Endodermal cell (in vitro differentiated cells): Measurements from ENCODE around the gene MRAP. TPM values are rescaled to one million over a fixed set of nuclear protein-coding genes. Genes with fewer than 3 reads are reported as not detected.

ENCODE experiments used
- DNase-seq: peaks from one replicate; pipeline ENCODE4 v3.0.0-alpha.2; 2017
- H3K27ac ChIP-seq: 2 replicates; pipeline ENCODE4 v1.5.1; 2013; ENCODE audit warnings: mild to moderate bottlenecking, low read depth, low read length, moderate library complexity
- H3K27me3 ChIP-seq: 2 replicates; pipeline ENCODE4 v1.6.1; 2013; ENCODE audit warnings: mild to moderate bottlenecking, low read length, moderate library complexity; ENCODE audit not compliant: insufficient read depth, control insufficient read depth, poor library complexity, severe bottlenecking
- H3K36me3 ChIP-seq: 2 replicates; pipeline ENCODE4 v1.7.0; 2013; ENCODE audit warnings: mild to moderate bottlenecking, low read length, moderate library complexity; ENCODE audit not compliant: control insufficient read depth, insufficient read depth
- H3K4me1 ChIP-seq: one replicate; pipeline ENCODE4 v1.7.0; 2013; ENCODE audit warnings: low read length; ENCODE audit not compliant: control insufficient read depth, insufficient read depth
- H3K4me3 ChIP-seq: 2 replicates; pipeline ENCODE4 v1.5.1; 2013; ENCODE audit warnings: mild to moderate bottlenecking, low read length, moderate library complexity
- H3K9ac ChIP-seq: 2 replicates; pipeline ENCODE4 v1.6.1; 2013; ENCODE audit warnings: mild to moderate bottlenecking, low read length, moderate library complexity; ENCODE audit not compliant: poor library complexity, severe bottlenecking; ENCODE audit errors: extremely low read depth
- H3K9me3 ChIP-seq: 2 replicates; pipeline ENCODE4 v1.6.1; 2013; ENCODE audit warnings: mild to moderate bottlenecking, low read length, moderate library complexity; ENCODE audit not compliant: control insufficient read depth
- H3K27ac Mint-ChIP-seq: 2 replicates; pipeline ENCODE4 v1.8.0; 2020; ENCODE audit warnings: mixed read lengths
- H3K27me3 Mint-ChIP-seq: 2 replicates; pipeline ENCODE4 v1.8.0; 2021; ENCODE audit warnings: mild to moderate bottlenecking, mixed read lengths; ENCODE audit not compliant: insufficient read depth
- H3K36me3 Mint-ChIP-seq: 2 replicates; pipeline ENCODE4 v1.8.0; 2020; ENCODE audit warnings: low read depth, mixed read lengths
- H3K4me1 Mint-ChIP-seq: 2 replicates; pipeline ENCODE4 v1.8.0; 2020; ENCODE audit warnings: mixed read lengths
- H3K4me3 Mint-ChIP-seq: 2 replicates; pipeline ENCODE4 v1.8.0; 2020; ENCODE audit warnings: mild to moderate bottlenecking, moderate library complexity, mixed read lengths
- H3K9me3 Mint-ChIP-seq: 2 replicates; pipeline ENCODE4 v1.8.0; 2020; ENCODE audit warnings: mild to moderate bottlenecking, mixed read lengths
- CTCF ChIP-seq: fragments of 200-600 bp; sonication (generic); conservative IDR thresholded peaks from 2 replicates; pipeline ENCODE4 v1.5.0; 2021; ENCODE audit warnings: antibody characterized with exemption, mild to moderate bottlenecking
- WGBS, 2 experiments: methylation state at CpG; one replicate each; pipeline versions ENCODE4 v1.1.5 to v1.1.7; 2013; ENCODE audit warnings: missing lambda C conversion rate in 2 of 2, mixed read lengths in 1 of 2; ENCODE audit not compliant: insufficient coverage in 1 of 2, insufficient read length in 1 of 2; 5-methylcytosine and 5-hydroxymethylcytosine counted together
- total RNA-seq, 2 donors: library from RNA; stranded (reverse); fragmentation: NEBNext Ultra II Directional in 1 of 2; extraction: Animal tissue kit (Norgen Biotek cat#: 25700) in 1 of 2; gene quantifications; 2 replicates in 1 of 2; 3 replicates in 1 of 2; pipeline ENCODE4 v1.2.1, GENCODE V29; 2021

The MRAP gene
- total RNA-seq, 2 donors from 2014 or later, result not detected

DNA sequence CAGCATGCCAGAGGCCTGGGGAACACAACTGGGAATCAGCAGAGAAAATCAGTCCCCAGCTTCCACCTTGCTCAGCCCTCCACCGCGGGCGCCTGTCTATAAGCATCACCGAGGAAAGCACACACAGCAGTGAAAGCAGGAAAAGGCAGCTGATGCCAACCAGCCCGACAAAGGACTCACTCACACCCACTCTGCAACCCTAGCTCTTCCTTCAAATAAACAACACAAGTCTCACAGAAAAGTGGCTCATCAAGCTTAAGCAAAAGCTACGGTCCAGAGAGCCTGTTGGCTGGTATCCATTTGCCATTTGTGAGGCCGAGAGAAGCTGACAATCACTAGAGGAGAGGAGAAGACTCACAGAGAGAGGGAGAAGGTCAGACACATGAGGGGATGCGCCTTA, 27.1 kb downstream of the MRAP start:
- no peaks in the 10 kb centered on the region for H3K4me1 ChIP-seq
- no peak overlapping the region for H3K4me3 ChIP-seq
- no peak for TF ChIP-seq CTCF
- no peak overlapping the region for H3K27ac Mint-ChIP-seq
- H3K9ac ChIP-seq, result no peak overlapping the region
- peaks cover 84% of the 10 kb centered on the region for H3K36me3 ChIP-seq
- no peak overlapping the region for H3K27ac ChIP-seq
- H3K27me3 ChIP-seq, result no peaks in the 10 kb centered on the region
- H3K9me3 ChIP-seq, result peaks cover 4% of the 10 kb centered on the region
- H3K27me3 Mint-ChIP-seq, result no peaks in the 10 kb centered on the region
- H3K4me3 Mint-ChIP-seq, result no peak overlapping the region
- peaks cover 76% of the 10 kb centered on the region for H3K36me3 Mint-ChIP-seq
- DNase-seq, result peak; percentile 15
- WGBS, 2 experiments, result 95 to 97% methylated on average over 5 to 7 of the region's 8 CpGs
- no peaks in the 10 kb centered on the region for H3K9me3 Mint-ChIP-seq
- peaks cover 16% of the 10 kb centered on the region for H3K4me1 Mint-ChIP-seq

DNA sequence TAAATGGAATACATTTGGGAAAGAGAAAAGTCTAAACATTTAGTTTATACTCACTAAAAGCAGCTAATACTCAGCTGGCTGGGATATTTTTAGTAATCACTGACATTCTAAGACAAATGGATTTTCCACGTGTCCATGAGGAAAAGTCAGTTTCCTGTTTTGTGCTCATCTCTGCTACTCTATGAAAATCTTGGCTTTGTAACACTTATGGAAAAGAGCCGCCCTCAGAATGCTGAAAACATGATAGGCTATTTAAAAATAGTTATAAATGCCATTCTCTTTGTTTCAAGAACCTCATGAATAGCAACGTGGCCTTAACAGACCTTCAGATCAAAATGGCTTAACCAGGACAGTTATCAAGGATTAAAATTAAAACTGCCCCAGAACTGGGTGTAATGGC, 29.9 kb downstream of the MRAP start:
- no peak overlapping the region for H3K9ac ChIP-seq
- Mint-ChIP-seq H3K9me3 (peaks cover 19% of the 10 kb centered on the region), H3K27ac (no peak overlapping the region), H3K4me3 (no peak overlapping the region), H3K4me1 (peaks cover 24% of the 10 kb centered on the region), H3K36me3 (peaks cover 72% of the 10 kb centered on the region), H3K27me3 (no peaks in the 10 kb centered on the region)
- H3K36me3 ChIP-seq, result peaks cover 73% of the 10 kb centered on the region
- TF ChIP-seq CTCF, result no peak
- 89 to 90% methylated on average over 1 to 3 of the region's 3 CpGs for WGBS, 2 experiments
- H3K9me3 ChIP-seq, result peaks cover 16% of the 10 kb centered on the region
- no peaks in the 10 kb centered on the region for H3K27me3 ChIP-seq
- DNase-seq, result no peak
- peaks cover 9% of the 10 kb centered on the region for H3K4me1 ChIP-seq
- H3K27ac ChIP-seq, result no peak overlapping the region
- no peak overlapping the region for H3K4me3 ChIP-seq

- Mint-ChIP-seq H3K36me3 (peaks cover 72% of the 10 kb centered on the region), H3K4me3 (no peak overlapping the region), H3K27ac (no peak overlapping the region), H3K9me3 (peaks cover 21% of the 10 kb centered on the region), H3K27me3 (no peaks in the 10 kb centered on the region), H3K4me1 (peaks cover 24% of the 10 kb centered on the region)
- peaks cover 9% of the 10 kb centered on the region for H3K4me1 ChIP-seq
- no peak overlapping the region for H3K27ac ChIP-seq
- no peak overlapping the region for H3K9ac ChIP-seq
- DNase-seq, result no peak
- H3K4me3 ChIP-seq, result no peak overlapping the region
- H3K36me3 ChIP-seq, result peaks cover 73% of the 10 kb centered on the region
- WGBS, 2 experiments, result 91 to 100% methylated on average over 2 of the region's 2 CpGs
- no peaks in the 10 kb centered on the region for H3K27me3 ChIP-seq
- H3K9me3 ChIP-seq, result peaks cover 23% of the 10 kb centered on the region
- no peak for TF ChIP-seq CTCF
Measured at GRCh38 chr21:32329331-32329730, 30.7 kb downstream of the MRAP start.
